HG02970 (cell line): ENCODE results near the gene CAST.

Source experiments
- ATAC-seq: cut with Tn5 transposase; IDR thresholded peaks from one replicate; pipeline ENCODE4 v1.9.1; 2021; ENCODE audit warnings: mild to moderate bottlenecking, moderate library complexity, moderate number of reproducible peaks; ENCODE audit not compliant: unreplicated experiment, low FRiP score

CAST gene

GRCh38 chr5:96641368-96642280, 20.6 kb upstream of the CAST start:
- no peak for ATAC-seq

DNA sequence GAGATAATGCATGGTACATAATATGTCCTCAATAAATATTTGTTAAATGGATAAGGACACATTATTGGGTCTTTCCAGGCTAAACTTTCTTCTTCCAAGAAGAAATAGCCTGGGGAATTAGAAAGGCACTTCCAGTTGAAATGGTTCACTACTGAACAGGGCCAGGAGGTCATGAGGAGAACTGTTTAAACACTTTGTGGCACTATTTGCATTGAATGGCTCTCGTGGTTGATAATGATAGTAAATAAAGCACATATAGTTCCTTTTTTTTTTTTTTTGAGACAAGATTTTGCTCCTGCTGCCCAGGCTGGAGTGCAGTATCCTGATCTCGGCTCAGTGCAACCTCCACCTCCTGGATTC, 19.9 kb upstream of the CAST start:
- ATAC-seq = no peak

DNA sequence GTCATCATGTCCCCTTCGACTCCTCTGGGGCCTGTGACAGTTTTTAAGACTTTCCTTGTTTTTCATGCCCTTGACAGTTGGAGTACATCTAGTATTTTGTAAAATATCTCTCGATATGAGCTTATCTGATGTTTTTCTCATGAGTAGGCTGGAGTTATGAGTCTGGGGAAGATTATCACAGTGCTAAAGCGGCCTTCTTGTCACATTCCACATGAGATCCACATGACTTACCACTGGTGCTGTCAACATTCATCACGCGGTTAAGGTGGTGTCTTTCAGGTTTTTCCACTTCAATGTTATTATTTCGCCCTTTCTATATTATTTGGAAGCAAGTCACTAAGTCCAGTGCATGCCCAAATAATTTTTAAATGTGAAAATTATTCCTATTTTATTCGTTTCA, 17.1 kb upstream of the CAST start:
- no peak for ATAC-seq

GRCh38 chr5:96648023-96648422, 14.2 kb upstream of the CAST start:
- no peak for ATAC-seq

GRCh38 chr5:96648593-96648992, 13.6 kb upstream of the CAST start:
- no peak for ATAC-seq

DNA sequence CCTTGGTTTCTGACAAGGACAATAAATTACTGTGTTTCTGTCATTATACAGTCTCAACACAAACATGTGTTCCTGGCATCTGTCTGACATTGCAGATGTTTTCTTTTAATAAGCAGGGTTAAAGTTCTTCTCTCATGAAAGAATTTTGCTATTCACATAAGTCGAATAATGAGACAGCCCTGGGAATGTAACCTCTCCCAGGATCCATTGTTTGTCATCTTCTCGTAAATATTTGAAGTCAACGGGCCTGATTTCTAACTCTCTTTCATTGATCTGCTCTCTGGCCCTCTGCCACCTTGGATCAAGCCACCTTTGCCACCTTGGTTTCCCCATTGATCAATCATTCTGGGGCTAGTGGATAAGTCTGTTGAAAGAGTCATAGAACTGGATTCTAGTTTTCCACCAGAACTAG, 12.9 kb upstream of the CAST start:
- no peak for ATAC-seq

DNA sequence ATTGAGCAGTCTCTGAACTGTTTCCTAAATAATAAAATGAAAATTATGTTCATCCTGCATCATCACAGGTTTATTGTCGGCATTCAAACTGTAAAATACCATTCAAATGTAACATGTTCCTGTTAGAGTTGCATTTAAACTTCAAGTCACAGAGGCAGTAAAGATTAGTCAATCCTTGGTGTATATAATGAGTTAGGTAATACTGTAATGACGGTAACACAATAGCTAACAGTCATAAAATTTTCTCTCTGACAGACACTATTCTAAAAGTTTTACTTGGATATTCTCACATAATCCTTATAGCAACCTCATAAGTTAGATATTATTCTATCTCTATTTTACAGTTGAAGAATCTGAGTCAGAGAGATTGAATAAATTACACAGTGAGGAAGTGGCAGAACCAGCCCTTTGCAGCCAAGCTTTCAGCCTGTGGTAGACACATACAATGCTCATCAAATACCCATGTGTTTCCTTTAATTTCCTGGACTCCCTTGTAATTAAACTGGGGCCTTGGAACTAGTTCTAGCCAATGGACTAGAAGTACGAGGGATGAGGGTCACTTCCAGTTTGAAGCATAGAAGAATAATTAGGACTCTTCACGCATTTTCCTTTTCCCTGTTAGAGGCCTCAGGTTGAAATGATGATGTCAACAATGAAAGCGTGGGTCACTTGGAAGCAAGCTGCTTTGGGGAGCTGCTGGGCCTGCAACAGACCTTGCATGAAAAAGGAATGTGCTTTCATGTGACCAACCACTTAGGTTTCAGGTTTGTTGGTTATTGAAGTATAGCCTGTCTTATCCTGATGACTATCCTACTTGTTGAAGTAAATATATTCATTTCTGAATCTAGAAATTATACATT, 12.3 kb upstream of the CAST start:
- ATAC-seq = no peak

GRCh38 chr5:96651047-96651446, 11.1 kb upstream of the CAST start:
- ATAC-seq = no peak

- no peak for ATAC-seq
Measured at GRCh38 chr5:96651948-96652753, 10.0 kb upstream of the CAST start.

DNA sequence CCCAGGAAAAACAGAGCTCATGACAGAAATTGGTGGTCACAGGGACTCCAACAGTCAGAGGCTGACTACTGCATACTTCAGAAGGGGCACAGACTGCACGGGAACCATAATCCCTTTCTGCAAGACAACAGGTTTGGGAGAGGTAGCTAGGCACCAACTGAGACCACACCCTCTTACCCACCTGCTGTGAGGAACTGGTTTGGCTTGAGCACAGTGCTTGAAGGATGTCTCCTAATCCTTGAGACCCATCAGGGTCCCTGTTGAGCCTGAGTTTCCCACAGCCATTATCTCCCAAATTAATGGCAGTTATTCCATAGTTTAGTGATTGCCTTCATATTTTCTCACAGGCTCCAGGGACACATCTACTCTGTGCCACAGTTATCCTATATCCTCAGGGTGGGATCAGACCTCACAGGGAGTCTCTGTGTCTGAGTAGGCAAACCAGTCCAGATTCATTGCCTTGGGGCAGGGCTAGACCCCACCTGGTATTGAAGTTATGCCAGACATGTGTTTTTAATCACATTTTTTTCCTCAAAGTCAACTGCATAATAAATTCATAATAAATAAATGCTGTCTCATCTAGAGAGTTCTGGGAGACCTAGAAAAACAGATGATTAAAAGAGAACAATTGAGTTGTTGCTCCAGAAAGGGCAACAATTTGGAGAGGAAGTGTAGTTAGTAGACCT, 9.3 kb upstream of the CAST start:
- ATAC-seq = no peak

- ATAC-seq = no peak
Measured at GRCh38 chr5:96654209-96654608, 8.0 kb upstream of the CAST start.

DNA sequence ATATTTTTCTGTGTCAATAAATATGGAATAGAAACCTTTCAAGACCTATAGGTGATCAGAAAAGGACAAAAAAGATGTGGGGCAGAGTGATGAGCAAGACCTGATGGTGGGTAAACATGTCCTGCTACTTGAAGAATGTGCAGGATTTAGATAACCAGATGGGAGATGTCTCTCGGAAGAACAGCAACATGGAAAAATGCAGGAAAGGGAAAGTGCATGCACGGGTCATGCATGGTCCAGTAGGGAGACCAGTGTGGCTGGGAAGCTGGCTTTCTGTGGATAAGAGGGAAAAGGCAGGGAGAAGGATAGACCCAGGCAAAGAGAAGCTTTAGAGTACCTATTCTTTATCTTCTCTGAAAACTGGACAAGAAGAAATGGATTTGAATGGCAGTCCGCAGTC, 7.1 kb upstream of the CAST start:
- no peak for ATAC-seq

DNA sequence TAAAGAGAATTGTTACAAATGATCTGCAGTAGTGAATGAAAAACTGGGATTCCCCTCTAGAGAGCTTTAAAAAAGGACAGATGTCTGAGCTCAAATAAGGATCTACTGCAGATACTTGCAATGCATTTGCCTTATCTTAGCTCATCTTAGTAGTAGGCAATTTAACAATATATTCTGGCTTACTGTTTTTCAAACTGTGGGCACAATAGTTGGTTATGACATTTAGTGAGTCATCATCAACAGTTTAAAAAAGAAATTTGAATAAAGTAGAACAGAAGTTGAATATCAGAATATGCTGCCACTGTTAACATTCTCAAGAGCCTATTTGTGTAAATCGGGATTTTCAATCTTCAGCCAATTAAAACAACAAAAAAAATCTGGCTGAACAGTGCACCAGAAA, 6.7 kb upstream of the CAST start:
- ATAC-seq = no peak

DNA sequence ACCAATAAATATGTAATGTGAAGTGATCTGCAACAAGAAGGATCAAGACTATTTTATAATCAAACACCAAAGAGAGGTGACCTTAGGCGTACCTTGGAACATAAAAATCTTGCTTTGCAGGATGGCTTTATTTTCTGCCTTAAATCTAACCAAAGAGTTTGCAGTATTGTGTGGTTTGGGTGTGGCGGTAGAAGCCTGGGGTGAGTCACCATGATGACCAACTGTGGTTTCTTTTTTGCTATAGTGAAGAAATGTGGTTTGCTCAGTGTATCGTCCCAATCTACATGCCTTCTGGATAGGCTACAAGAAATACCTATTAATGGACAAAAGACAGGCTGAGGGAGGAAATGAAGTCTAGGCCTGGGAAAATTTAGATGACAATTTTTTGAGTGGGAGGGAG, 5.1 kb upstream of the CAST start:
- ATAC-seq = peak; percentile 41

DNA sequence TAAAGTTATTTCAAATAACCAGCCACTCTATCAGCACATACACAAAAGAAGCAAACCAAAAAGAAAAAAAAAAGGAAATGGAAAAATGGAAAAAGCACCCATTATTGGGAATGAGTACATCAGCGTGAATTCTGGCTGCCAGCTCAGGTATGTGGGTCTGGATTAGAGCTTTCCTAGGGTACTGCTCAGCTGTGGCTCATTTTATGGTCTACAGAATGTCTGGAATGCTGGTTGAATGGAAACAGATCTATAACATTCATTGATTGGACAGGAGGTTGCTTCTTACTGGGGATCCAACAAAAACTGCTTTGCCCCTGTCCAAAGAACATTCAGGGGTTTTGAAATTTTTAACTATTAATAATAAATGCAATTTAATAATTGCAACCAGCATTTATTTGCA, 3.9 kb upstream of the CAST start:
- no peak for ATAC-seq

GRCh38 chr5:96659170-96659569, 3.0 kb upstream of the CAST start:
- no peak for ATAC-seq

DNA sequence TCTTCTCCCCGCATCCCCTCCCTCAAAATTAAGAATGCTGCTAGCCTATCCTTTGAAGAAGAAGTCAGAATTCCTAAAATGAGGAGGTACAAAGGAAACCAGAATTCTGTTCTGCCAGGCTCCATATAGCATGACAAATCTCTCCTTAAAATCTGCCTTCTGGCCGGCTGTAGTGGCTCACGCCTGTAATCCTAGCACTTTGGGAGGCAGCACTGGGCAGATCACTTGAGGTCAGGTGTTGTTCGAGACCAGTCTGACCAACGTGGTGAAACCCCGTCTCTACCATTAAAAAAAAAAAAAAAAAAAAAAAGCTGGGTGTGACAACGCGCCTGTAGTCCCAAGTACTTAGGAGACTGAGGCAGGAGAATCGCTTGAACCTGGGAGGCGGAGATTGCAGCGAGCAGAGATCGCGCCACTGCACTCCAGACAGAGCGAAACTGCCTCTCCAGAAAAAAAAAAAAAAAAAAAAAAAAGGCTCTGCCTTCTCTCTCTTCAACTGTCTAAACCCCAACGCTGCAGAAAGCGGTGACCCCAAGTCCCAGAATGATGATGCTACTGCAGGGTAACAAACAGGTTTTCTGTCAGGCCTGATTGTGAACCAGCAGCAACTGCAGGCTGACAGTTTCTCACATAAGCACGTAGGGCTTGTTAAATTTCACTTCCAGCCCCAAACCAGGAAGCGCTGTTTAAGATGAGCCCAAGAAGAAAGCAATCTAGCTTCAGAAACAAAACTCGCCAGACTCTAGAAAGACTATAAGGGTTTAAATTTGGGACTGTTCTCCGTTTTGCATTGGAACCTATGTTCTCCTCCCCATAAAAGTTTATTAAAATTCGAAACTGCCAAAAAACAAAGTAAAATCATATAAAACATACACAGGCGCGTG, 963 bp upstream of the CAST start:
- ATAC-seq = peak; percentile 10

GRCh38 chr5:96662725-96663518, 746 bp downstream of the CAST start:
- ATAC-seq = peak; percentile 59
